A549 (cell line): ENCODE measurements around the gene PTTG1IP. TPM values are rescaled to one million over a fixed set of nuclear protein-coding genes. Genes with fewer than 3 reads are reported as not detected.

ENCODE experiments used
- ATAC-seq, 2 experiments: fragments of 200-7000 bp in 1 of 2; fragments of >200 bp in 1 of 2; cut with Nextera tagmentation in 1 of 2; cut with Tn5 transposase in 1 of 2; 3 replicates each; pipeline versions ENCODE4 v1.8.0 to v1.9.1; 2018 to 2020; ENCODE audit warnings: mild to moderate bottlenecking in 1 of 2, moderate library complexity in 1 of 2
- CTCF ChIA-PET: fragments of 300-600 bp; sonication (Branson Sonifier 250); formaldehyde crosslinking; extraction: SDS; loops from one replicate; lab custom pipeline; 2021; ENCODE audit warnings: antibody characterized with exemption, inconsistent platforms; lab: Yijun Ruan, JAX
- POLR2A ChIA-PET: fragments of 350-600 bp; formaldehyde crosslinking; extraction: SDS; loops from one replicate; lab custom pipeline; 2021; ENCODE audit warnings: antibody characterized with exemption, inconsistent platforms; lab: Yijun Ruan, JAX
- DNase-seq, 2 experiments: peaks; one replicate each; pipeline versions ENCODE4 v3.0.0 to v3.0.0-alpha.2; 2011 to 2016; ENCODE audit warnings: low read depth in 1 of 2, low spot score in 1 of 2
- FAIRE-seq: peaks from 2 replicates; lab custom pipeline; 2011; peaks lifted over from hg19 to GRCh38; lab: Jason Lieb, UNC
- H3K27ac ChIP-seq, 2 experiments: fragments of >200 bp; sonication (Bioruptor Twin); formaldehyde crosslinking; 3 replicates each; pipeline ENCODE4 v1.5.1; 2016 to 2017
- H3K4me1 ChIP-seq: fragments of >200 bp; sonication (Bioruptor Twin); formaldehyde crosslinking; 3 replicates; pipeline ENCODE4 v1.6.1; 2016
- H3K4me2 ChIP-seq: fragments of >200 bp; sonication (Bioruptor Twin); formaldehyde crosslinking; 3 replicates; pipeline ENCODE4 v1.6.1; 2016
- H3K4me3 ChIP-seq: fragments of >200 bp; sonication (Bioruptor Twin); formaldehyde crosslinking; 3 replicates; pipeline ENCODE4 v1.5.1; 2016
- H3K9me3 ChIP-seq: fragments of >200 bp; sonication (Bioruptor Twin); formaldehyde crosslinking; 3 replicates; pipeline ENCODE4 v1.6.1; 2016
- BHLHE40 ChIP-seq: IDR thresholded peaks from 2 replicates; pipeline ENCODE4 v1.6.1; 2012; ENCODE audit warnings: low read depth, low read length, inconsistent platforms
- CBX2 ChIP-seq: fragments of 200-600 bp; sonication (generic); IDR thresholded peaks from 2 replicates; pipeline ENCODE4 v1.6.1; 2016; ENCODE audit warnings: low read depth, mild to moderate bottlenecking, borderline replicate concordance
- CEBPB ChIP-seq, 2 experiments: fragments of >200 bp in 1 of 2; sonication (Bioruptor Twin) in 1 of 2; formaldehyde crosslinking in 1 of 2; IDR thresholded peaks; 2 replicates each; pipeline ENCODE4 v1.6.1; 2012 to 2016
- CHD2 ChIP-seq: fragments of 150-350 bp; IDR thresholded peaks from 2 replicates; pipeline ENCODE4 v1.6.1; 2014; ENCODE audit warnings: low read length; ENCODE audit not compliant: partially characterized antibody
- ESRRA ChIP-seq: fragments of 150-350 bp; IDR thresholded peaks from 2 replicates; pipeline ENCODE4 v1.6.1; 2014; ENCODE audit warnings: mild to moderate bottlenecking, low read length, borderline replicate concordance
- HEYL ChIP-seq: fragments of 250-450 bp; sonication (Bioruptor Pico); IDR thresholded peaks from 2 replicates; pipeline ENCODE4 v1.8.0; 2021; ENCODE audit warnings: mild to moderate bottlenecking, moderate library complexity
- HOXA7 ChIP-seq: fragments of 250-450 bp; sonication (Bioruptor Pico); IDR thresholded peaks from 2 replicates; pipeline ENCODE4 v1.5.0; 2020; ENCODE audit warnings: mild to moderate bottlenecking, moderate library complexity
- HOXB13 ChIP-seq: fragments of 250-450 bp; sonication (Bioruptor Pico); IDR thresholded peaks from 2 replicates; pipeline ENCODE4 v1.5.0; 2020; ENCODE audit warnings: low read depth, mild to moderate bottlenecking, moderate library complexity
- HOXB5 ChIP-seq: fragments of 250-450 bp; sonication (Bioruptor Pico); IDR thresholded peaks from 2 replicates; pipeline ENCODE4 v1.5.0; 2020; ENCODE audit warnings: mild to moderate bottlenecking, moderate library complexity
- KDM1A ChIP-seq: fragments of 200-600 bp; sonication (generic); IDR thresholded peaks from 2 replicates; pipeline ENCODE4 v1.6.1; 2016; ENCODE audit warnings: low read depth, mild to moderate bottlenecking
- KDM5A ChIP-seq: fragments of 200-600 bp; sonication (generic); IDR thresholded peaks from 2 replicates; pipeline ENCODE4 v1.6.1; 2016; ENCODE audit warnings: antibody characterized with exemption, mild to moderate bottlenecking
- MAFK ChIP-seq: fragments of 450-650 bp; IDR thresholded peaks from 2 replicates; pipeline ENCODE4 v1.6.1; 2014; ENCODE audit not compliant: partially characterized antibody
- NR3C1 ChIP-seq: fragments of >200 bp; sonication (Bioruptor Twin); formaldehyde crosslinking; IDR thresholded peaks from 3 replicates; pipeline ENCODE4 v1.6.1; 2017
- PHF8 ChIP-seq: fragments of 200-600 bp; sonication (generic); IDR thresholded peaks from 2 replicates; pipeline ENCODE4 v1.6.1; 2016; ENCODE audit warnings: low read depth, mild to moderate bottlenecking, antibody characterized with exemption, moderate library complexity, borderline replicate concordance
- RAD21 ChIP-seq, 2 experiments: fragments of >200 bp in 1 of 2; sonication (Bioruptor Twin) in 1 of 2; formaldehyde crosslinking in 1 of 2; IDR thresholded peaks in 1 of 2; conservative IDR thresholded peaks in 1 of 2; 2 replicates in 1 of 2; 3 replicates in 1 of 2; pipeline ENCODE4 v1.6.1; 2012 to 2018; ENCODE audit warnings: inconsistent platforms in 1 of 2
- RCOR1 ChIP-seq: fragments of 150-350 bp; IDR thresholded peaks from 2 replicates; pipeline ENCODE4 v1.6.1; 2014; ENCODE audit warnings: antibody characterized with exemption, low read length, low read depth
- RFX5 ChIP-seq: fragments of 450-650 bp; IDR thresholded peaks from 2 replicates; pipeline ENCODE4 v1.7.1; 2014; ENCODE audit warnings: antibody characterized with exemption, mild to moderate bottlenecking, moderate library complexity
- SREBF2 ChIP-seq: fragments of 450-650 bp; IDR thresholded peaks from 2 replicates; pipeline ENCODE4 v1.6.1; 2014; ENCODE audit warnings: mild to moderate bottlenecking, moderate library complexity
- ZC3H11A ChIP-seq: fragments of 450-650 bp; IDR thresholded peaks from 2 replicates; pipeline ENCODE4 v1.6.1; 2014; ENCODE audit warnings: antibody characterized with exemption, mild to moderate bottlenecking
- ZFP36 ChIP-seq: fragments of 450-650 bp; IDR thresholded peaks from 2 replicates; pipeline ENCODE4 v1.6.1; 2014; ENCODE audit warnings: borderline replicate concordance; ENCODE audit not compliant: partially characterized antibody
- ZSCAN20 ChIP-seq: fragments of 250-450 bp; sonication (Bioruptor Pico); IDR thresholded peaks from 2 replicates; pipeline ENCODE4 v1.8.0; 2022; ENCODE audit warnings: mild to moderate bottlenecking, moderate library complexity
- WGBS: methylation state at CpG from one replicate; pipeline ENCODE4 v1.1.6; 2017; ENCODE audit errors: missing lambda C conversion rate; 5-methylcytosine and 5-hydroxymethylcytosine counted together
- polyA plus RNA-seq, 4 experiments: library from polyadenylated mRNA; depleted of rRNA in 3 of 4; stranded (reverse); fragments of >200 nt; fragmentation: RNase III in 1 of 4; extraction: RNeasy Plus Mini Kit Qiagen cat#74134 plus additional on column Dnase treatment in 1 of 4; gene quantifications; 2 replicates in 3 of 4; 3 replicates in 1 of 4; pipeline ENCODE4 v1.2.3, GENCODE V29; 2011 to 2017
- TF ChIP-seq, protein P1 (sequence below): fragments of >200 bp; sonication (Bioruptor Twin); formaldehyde crosslinking; IDR thresholded peaks from 2 replicates; pipeline ENCODE4 v1.6.1; 2016
- TF ChIP-seq, protein P2 (sequence below): fragments of >200 bp; sonication (Bioruptor Twin); formaldehyde crosslinking; IDR thresholded peaks from 3 replicates; pipeline ENCODE4 v1.6.1; 2016
- TF ChIP-seq, protein P3 (sequence below): fragments of 150-350 bp; IDR thresholded peaks from 2 replicates; pipeline ENCODE4 v1.6.1; 2014; ENCODE audit warnings: low read depth, mild to moderate bottlenecking, low read length
- TF ChIP-seq, protein P4 (sequence below): fragments of 200-600 bp; sonication (generic); IDR thresholded peaks from 2 replicates; pipeline ENCODE4 v1.6.1; 2016; ENCODE audit warnings: antibody characterized with exemption, mild to moderate bottlenecking, moderate library complexity

The PTTG1IP gene
- polyA plus RNA-seq, 2 of the 4 experiments (the other 2 are of a cell fraction) = 98.7 to 99.4 TPM

DNA sequence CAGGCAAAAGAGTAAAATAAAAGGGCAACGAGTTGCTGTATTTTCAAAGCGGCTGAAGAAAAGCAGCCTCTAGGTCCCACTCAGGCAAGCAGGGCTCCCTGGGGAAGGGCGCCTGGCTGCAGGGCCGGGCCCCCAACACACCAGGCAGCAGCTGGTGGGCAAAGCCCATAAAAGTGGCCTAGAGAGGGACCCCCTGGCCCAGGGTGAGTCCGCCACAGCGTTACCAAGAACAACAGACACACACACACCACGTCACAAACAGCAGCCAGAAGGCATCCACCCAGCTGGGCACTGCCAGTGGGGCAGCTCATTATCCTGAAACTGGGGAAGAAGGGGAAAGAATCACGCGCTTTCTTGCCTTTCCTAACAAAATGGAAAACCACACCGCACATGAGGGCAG lies 60.3 kb downstream of the PTTG1IP start (continued):
- TF ChIP-seq BHLHE40 (no peak), ZFP36 (no peak), NR3C1 (no peak)

DNA sequence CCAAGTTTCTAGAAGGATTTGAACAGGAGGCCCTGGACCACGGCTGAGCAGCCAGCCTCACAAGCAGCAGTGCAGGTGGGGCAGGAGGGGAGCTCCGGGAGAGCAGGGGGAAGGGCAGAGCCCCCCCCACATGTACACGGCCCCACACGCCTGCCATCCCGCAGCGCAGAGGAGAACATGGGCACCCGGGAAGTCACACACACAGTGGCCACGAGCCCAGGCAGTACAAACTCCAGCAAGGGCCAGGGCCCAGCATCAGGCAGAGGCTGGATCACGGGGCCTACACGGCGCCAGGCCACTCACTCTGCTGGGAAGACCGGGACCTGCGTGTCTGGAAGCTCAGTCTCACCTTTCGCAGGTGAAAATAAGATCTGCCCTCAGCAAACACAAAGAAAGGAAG lies 60.9 kb downstream of the PTTG1IP start:
- WGBS = 83% methylated on average over 11 of the region's 14 CpGs
- Histone ChIP-seq H3K4me2 (no peak overlapping the region), H3K4me1 (peaks cover 9% of the 10 kb centered on the region; the same call in 2 of the 3 replicates), H3K9me3 (no peaks in the 10 kb centered on the region), H3K27ac (no peak overlapping the region), H3K4me3 (no peak overlapping the region)
- DNase-seq = no peak
- ChIA-PET CTCF (interaction anchor here (1.1 to 1.2 kb wide), 2 partner anchors 12 to 20 kb away, joined by 3 read pairs; no protein-coding TSS in a partner anchor), POLR2A (no interaction called here)
- TF ChIP-seq, protein P1, sequence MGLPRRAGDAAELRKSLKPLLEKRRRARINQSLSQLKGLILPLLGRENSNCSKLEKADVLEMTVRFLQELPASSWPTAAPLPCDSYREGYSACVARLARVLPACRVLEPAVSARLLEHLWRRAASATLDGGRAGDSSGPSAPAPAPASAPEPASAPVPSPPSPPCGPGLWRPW = no peak
- TF ChIP-seq RCOR1 (no peak), SREBF2 (no peak), HEYL (CRISPR knock-in tag) (no peak), CBX2 (no peak), ZFP36 (no peak), HOXB5 (CRISPR knock-in tag) (no peak), ZC3H11A (no peak), MAFK (no peak)
- TF ChIP-seq, protein P2, sequence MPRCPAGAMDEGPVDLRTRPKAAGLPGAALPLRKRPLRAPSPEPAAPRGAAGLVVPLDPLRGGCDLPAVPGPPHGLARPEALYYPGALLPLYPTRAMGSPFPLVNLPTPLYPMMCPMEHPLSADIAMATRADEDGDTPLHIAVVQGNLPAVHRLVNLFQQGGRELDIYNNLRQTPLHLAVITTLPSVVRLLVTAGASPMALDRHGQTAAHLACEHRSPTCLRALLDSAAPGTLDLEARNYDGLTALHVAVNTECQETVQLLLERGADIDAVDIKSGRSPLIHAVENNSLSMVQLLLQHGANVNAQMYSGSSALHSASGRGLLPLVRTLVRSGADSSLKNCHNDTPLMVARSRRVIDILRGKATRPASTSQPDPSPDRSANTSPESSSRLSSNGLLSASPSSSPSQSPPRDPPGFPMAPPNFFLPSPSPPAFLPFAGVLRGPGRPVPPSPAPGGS = no peak
- TF ChIP-seq, protein P3, sequence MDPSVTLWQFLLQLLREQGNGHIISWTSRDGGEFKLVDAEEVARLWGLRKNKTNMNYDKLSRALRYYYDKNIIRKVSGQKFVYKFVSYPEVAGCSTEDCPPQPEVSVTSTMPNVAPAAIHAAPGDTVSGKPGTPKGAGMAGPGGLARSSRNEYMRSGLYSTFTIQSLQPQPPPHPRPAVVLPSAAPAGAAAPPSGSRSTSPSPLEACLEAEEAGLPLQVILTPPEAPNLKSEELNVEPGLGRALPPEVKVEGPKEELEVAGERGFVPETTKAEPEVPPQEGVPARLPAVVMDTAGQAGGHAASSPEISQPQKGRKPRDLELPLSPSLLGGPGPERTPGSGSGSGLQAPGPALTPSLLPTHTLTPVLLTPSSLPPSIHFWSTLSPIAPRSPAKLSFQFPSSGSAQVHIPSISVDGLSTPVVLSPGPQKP = no peak
- FAIRE-seq = no peak
- ATAC-seq = no peak

DNA sequence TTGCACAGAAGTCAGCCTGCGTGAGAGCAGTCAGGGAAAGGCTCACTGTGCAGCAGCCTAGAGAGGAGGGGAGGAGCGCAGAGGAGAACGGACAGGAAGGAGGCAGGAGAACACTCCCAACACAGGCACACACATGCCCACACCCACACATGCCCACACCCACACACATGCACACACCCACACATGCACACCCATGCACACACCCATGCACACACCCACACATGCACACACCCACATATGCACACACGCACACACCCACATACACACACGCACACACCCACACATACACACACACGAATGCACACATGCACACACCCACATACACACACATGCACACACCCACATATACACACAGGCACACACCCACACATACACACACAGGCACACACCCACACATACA lies 62.7 kb downstream of the PTTG1IP start:
- ATAC-seq = no peak
- Histone ChIP-seq H3K27ac (no peak overlapping the region), H3K4me2 (no peak overlapping the region), H3K9me3 (no peaks in the 10 kb centered on the region), H3K4me3 (no peak overlapping the region), H3K4me1 (no peaks in the 10 kb centered on the region)
- no peak for DNase-seq
- FAIRE-seq = no peak
- TF ChIP-seq HOXB13 (CRISPR knock-in tag) (no peak), KDM1A (no peak), CEBPB (IDR thresholded peaks at IDR 0.05) (no peak), RFX5 (no peak), PHF8 (no peak), NR3C1 (no peak), ZSCAN20 (no peak), RCOR1 (no peak), ESRRA (no peak), CBX2 (no peak), CHD2 (no peak), RAD21 (conservative IDR thresholded peaks at IDR 0.05 in 1 of 2, IDR thresholded peaks at IDR 0.05 in 1 of 2) (no peak), KDM5A (no peak), HOXA7 (no peak)
- TF ChIP-seq, protein P4, sequence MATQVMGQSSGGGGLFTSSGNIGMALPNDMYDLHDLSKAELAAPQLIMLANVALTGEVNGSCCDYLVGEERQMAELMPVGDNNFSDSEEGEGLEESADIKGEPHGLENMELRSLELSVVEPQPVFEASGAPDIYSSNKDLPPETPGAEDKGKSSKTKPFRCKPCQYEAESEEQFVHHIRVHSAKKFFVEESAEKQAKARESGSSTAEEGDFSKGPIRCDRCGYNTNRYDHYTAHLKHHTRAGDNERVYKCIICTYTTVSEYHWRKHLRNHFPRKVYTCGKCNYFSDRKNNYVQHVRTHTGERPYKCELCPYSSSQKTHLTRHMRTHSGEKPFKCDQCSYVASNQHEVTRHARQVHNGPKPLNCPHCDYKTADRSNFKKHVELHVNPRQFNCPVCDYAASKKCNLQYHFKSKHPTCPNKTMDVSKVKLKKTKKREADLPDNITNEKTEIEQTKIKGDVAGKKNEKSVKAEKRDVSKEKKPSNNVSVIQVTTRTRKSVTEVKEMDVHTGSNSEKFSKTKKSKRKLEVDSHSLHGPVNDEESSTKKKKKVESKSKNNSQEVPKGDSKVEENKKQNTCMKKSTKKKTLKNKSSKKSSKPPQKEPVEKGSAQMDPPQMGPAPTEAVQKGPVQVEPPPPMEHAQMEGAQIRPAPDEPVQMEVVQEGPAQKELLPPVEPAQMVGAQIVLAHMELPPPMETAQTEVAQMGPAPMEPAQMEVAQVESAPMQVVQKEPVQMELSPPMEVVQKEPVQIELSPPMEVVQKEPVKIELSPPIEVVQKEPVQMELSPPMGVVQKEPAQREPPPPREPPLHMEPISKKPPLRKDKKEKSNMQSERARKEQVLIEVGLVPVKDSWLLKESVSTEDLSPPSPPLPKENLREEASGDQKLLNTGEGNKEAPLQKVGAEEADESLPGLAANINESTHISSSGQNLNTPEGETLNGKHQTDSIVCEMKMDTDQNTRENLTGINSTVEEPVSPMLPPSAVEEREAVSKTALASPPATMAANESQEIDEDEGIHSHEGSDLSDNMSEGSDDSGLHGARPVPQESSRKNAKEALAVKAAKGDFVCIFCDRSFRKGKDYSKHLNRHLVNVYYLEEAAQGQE = no peak
- TF ChIP-seq, protein P3 = no peak
- WGBS = 86% methylated on average over 5 of the region's 6 CpGs
- ChIA-PET CTCF (interaction anchor here (0.9 kb wide), 1 partner anchor 10 kb away, joined by 3 read pairs; no protein-coding TSS in a partner anchor), POLR2A (no interaction called here)
